NK-92 treated with Interleukin-12 subunit alpha and Interleukin-12 subunit beta, amount 100 ng/mL, for 24 hours (cell line): ENCODE measurements around the gene ZNRF2.

ENCODE experiments used
- DNase-seq: peaks from one replicate; lab custom pipeline; 2025; lab: John Stamatoyannopoulos, UW

ZNRF2 gene

DNA sequence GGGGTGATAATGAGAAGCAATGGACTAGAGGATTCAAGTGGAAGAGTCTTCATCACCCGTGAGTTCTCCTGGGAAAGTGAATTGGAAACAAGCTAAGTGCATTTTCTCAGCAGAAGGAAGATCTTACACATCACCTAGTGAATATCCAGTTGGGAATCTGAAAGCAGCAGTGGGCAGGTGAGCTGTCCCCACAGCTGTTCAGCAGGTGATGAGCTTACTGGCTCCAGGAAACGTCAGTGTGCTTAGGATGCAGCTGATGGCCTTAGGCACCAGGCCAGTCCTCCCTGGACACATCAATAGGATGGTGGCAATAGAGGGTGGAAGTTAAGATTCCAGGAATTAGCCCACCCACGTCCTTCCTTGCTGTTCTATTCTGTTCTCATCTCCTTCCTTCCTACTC, 127.5 kb downstream of the ZNRF2 start:
- DNase-seq, result no peak

DNA sequence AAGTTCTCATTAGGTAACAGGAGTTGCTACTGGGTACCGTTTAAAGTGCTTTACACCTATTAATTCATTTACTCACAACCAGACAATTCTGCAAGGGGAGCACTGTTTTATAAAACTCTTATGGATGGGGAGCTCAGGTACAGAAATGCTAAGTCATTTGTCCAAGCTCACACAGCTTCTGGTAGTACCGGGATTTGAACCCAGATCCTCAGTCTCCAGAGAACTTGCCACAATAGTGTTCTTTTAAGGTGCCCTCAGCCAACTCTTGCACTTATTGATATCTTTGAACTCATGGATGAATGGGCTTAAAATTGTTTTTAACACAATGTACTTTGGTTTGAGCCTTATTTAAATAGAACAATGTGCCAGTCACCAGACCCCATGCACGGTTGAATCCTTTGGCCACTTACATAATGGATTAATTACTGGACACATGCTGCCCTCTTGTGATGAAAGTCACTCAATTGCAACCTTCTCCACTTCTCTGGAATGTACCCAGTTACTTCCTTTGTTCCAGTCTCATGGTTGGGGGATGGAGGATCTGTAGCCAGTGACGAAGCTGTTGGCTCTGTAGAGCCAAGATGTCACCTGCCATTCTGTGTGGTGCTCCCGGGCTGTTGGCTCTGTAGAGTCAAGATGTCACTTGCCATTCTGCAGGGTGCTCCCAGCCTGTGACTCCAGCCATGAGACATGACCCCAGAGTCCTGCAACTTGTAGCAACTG, 128.5 kb downstream of the ZNRF2 start:
- DNase-seq, result no peak

DNA sequence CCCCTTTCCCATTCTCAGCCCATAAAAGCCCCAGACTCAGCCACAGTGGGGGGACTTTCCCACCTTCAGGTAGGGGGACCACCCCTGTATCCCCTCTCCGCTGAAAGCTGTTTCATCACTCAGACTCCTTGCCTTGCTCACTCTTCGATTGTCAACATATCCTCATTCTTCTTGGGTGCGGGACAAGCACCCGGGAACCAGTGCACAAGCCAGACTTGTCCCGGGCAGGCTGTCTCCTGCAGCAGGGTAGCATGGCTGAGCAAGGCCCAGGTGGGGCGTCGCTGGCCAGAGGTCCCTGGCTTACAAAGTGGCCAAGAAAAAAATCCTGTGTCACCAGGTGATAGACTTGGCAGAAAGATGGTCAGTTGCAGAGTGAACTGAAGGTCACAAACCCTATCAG, 129.5 kb downstream of the ZNRF2 start:
- no peak for DNase-seq
